Testis (tissue), 2 donors: ENCODE measurements around the gene NLRP4.

Source experiments
- CTCF ChIP-seq, 3 experiments: fragments of 450-650 bp in 2 of 3; fragments of 200-600 bp in 1 of 3; sonication (generic) in 1 of 3; IDR thresholded peaks; one replicate each; pipeline ENCODE4 v1.5.1; 2016 to 2019; ENCODE audit warnings: antibody characterized with exemption in 3 of 3, mild to moderate bottlenecking in 2 of 3, moderate library complexity in 1 of 3
- POLR2A ChIP-seq: fragments of 450-650 bp; IDR thresholded peaks from one replicate; pipeline ENCODE4 v1.6.1; 2017; ENCODE audit warnings: antibody characterized with exemption, mild to moderate bottlenecking, moderate library complexity

GRCh38 chr19:55930996-55931515, 94.7 kb downstream of the NLRP4 start:
- TF ChIP-seq CTCF (IDR thresholded peaks at IDR 0.05) (no peak), POLR2A (no peak)
